HG03280 (cell line): ENCODE data around the gene PLXND1.
"Not testable (repeated sequence)": the region's sequence is repeated elsewhere in the genome, so short reads cannot be mapped to it uniquely, and the experiment has no call there.

Experiments used
- ATAC-seq: cut with Tn5 transposase; IDR thresholded peaks from one replicate; pipeline ENCODE4 v1.9.1; 2021; ENCODE audit warnings: mild to moderate bottlenecking, moderate library complexity; ENCODE audit not compliant: unreplicated experiment

The PLXND1 gene

DNA sequence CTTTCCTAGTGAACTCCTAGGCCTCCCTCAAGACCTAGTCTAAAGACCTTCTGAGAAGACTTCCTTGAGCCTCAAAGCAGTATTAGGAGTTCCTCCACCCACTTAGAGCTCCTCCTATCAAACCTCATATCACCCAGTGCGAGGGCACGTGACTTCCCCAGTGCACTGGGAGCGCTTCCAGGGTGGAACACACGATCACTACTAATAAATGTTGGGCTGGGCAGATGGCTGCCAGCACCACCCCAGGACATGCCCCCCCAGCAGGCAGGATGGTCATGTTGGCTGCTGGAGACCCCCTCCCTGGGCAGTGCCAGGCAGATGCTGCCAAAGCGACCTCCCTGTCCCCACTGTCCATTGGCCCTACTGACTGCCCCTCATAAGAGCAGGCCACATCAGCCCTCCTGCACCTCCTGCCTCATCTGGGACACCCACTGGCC is 8.5 kb upstream of the PLXND1 start:
- ATAC-seq, result no peak

DNA sequence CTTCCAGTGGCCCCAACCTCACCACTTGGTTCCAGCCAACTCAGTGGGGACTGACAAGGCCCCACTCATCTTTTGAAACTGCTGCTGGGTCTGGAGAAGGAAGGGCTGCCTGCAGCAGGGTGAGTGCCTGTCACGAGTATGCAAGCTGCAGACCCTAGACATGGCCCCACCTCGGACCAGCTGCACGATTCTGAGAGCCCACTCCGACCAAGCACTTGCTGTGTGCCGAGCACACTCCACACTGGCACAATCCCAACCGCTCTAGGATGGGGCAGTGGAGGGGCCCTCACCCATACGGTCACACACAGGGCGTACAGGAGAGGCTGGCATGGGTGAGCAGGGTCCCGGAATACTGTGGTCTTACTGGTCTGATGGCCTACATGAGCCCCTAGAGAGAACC is 8.0 kb upstream of the PLXND1 start:
- no peak for ATAC-seq

DNA sequence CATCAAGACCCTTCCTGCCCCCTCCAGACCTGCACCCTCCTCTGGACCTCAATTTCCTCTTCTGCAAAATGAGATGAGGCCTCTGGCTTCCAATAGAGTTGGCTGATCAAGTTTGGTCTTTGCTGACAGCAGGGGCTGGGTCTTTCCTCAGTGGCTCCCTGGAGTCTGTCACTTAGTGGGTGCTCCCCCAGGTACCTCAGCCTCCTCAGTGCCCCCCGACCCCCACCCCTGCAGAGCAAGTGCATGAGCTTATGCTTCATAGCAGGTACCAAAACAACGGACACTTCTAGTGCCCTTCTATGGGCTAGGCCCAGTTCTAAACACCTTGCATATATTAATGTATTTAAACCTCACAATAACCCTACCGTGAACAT is 6.9 kb upstream of the PLXND1 start:
- ATAC-seq, result no peak

DNA sequence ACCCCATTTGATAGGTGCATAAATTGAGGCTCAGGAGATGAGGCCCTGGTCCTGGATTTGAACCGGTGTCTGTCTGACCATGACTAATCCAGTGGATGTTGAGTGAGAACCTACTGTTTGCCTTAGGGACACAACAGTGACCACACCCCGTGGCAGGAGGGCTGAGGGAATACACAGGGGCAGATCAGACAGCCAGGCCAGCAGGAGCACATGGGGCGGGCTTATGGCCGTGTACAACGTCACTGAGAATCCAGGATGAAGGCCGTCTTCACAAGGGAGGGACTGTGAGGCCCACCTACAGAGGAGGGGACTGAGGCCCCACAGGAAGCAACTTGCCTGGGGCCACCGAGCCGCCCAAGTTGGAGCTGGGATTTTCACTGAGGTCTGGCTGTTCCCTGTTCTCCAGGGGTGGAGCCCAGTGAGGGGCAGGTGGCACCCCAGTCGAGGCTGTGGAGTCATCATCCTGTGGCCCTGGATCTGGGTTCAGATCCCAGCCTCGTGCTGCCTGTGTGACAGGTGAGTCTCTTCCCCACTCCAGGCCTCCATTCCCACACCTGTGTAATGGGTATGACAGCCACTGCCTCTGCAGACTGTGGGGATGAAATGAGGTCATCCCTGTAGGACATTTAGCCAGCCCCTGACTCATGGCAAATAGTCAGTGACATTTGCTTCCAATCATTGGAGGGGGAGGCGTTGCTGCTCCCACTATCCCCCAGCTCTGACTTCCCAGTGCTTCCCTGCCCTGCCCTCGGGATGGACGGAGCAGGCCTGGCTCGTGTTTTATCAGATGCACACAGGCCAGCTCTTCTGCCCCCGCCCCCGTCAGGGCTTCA is 6.3 kb upstream of the PLXND1 start:
- ATAC-seq, result no peak

DNA sequence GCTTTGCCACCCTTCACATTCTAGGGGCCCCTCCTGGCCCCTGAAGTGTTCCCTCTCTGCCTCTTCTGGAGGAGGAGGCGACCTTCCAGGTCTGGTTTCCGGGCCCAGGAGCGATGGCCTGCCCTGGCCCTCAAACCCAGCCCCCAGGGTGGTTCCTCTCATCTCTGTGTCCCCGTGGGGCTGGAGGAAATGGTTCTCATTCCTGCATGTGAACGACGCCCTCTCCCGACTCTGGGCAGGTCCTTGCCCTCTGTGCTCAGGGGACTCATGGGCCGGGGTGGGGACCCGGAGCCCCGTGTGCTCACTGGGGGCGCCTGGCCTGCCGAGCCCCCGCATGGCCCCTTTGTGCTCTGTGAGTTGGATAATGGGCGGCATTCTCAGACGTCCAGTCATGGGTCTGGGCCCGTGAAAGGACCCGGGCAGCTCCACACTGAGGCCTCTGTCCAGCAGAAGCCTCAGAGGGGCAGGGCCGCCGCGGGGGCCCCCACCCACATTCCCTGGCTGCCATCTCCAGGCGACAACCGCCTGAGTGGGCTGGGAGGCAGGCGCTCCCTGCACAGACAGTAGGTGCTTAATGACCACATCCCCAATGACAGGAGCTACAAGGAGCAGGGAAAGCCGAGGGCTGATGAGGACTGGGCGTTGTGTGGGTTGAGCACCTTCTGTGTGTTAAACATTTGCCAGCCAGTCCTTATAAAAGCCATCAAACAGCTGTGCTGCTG is 5.5 kb upstream of the PLXND1 start:
- ATAC-seq, result no peak

DNA sequence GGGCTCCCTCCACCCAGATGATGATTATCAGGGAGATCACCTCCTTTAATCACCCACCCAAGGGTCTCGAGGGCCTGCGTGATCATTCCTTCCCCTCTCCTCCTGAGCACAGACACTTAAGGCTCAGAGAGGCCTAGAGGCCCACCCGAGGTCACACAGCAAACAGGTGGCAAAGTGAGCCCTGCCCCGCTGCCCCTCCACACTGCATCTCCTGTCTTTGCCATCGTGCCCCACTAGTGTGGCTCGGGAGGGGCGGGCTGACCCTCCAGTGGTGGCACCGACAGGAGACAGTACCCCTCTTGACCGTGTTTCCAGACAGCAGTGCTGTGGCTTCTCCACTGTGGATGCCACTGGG is 4.9 kb upstream of the PLXND1 start:
- ATAC-seq, result no peak

DNA sequence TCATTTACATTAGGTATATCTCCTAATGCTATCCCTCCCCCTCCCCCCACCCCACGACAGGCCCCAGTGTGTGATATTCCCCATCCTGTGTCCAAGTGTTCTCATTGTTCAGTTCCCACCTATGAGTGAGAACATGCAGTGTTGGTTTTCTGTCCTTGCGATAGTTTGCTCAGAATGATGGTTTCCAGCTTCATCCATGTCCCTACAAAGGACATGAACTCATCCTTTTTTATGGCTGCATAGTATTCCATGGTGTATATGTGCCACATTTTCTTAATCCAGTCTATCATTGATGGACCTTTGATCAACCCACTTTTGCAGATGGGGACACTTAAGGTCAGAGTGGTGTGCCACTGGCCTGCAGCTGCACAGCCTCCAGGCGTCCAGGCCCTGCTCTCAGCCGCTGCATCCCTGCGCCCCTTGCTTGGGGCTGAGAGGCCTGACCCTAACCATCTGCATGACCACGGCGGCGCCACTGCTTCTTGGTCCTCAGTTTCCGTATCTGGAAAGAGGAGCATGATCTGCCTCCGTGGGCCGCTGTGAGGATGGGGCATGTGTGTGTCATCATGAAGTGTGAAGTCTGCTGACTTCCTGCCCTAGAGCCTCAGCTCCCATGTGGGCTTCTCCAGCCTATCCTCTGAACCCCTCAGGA is 4.4 kb upstream of the PLXND1 start:
- ATAC-seq, result not testable (repeated sequence)

DNA sequence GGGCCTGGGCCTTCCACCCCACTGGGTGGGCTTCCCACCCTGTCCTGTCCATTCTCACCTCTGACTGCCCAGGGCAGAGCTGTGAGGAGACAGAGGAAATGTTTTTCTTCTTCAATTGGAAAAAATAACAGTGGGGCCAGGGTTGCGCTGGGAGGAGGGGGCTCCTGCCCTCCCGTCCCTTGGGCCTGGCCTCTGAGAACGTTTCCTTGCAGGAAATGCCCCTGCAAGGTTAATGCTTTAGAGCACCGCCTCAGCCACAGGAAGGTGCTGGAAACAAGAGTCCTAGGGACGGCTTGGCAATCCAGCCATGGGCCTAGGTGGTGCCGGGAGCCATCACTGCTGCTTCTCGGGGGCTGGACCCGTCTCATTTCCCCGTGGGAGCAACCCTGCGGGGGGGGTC is 3.8 kb upstream of the PLXND1 start:
- ATAC-seq, result no peak

DNA sequence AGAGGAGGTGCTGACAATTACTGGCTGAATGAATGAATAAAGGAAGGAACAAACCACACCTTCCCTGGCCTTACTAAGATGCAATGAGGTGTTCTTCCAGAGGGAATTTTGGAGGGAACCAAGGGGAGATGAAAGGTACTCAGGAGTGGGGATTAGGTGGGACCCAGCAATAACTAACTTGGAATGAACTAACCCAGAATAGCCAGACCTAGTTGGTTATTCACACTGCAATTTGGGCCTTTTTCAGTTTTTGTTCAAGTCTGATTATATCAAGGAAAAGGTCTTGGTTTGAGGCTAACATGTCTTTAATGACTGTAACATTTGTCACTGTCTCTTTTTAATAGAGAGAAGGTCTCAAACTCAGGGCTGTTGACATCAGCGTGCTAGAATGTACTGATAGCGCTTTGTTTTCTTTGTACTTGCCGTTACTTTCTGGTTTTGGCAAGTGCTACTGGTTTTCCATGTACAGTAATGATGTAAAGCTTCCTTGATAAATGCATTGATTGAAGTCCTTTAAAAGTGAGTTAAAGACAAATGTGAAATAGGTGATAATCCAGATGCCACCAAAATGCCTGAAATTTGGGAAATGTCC is 3.2 kb upstream of the PLXND1 start:
- no peak for ATAC-seq

DNA sequence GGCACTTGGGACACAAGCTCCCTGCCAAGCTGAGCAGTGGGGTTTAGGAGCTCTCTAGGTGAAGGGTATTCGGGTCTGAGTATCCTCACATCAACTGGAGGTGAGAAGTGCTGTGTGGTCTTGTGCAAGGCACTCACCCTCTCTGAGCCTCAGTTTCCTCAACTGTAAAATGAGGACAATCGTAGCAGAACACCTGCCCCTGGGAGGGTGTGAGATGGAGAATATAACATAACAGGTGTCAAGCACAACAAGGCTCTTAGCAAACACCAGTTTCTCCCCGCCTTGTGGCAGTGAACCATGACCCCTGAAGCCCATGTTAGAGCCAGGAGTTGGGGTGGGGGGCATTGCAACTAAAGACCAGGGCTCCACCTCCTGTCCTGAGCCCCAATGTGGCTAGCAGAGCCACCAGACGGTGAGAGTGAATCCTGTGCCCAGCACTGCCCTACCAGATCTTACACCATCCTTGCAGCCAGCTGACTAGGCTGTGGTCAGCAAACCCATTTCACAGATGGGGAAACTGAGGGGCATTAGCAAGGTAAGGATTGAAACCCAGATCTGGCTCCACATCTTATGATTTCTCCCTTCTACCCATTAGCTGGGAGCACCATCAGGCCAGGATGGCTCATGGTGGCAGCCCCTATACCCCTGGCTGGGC is 2.6 kb upstream of the PLXND1 start:
- no peak for ATAC-seq

DNA sequence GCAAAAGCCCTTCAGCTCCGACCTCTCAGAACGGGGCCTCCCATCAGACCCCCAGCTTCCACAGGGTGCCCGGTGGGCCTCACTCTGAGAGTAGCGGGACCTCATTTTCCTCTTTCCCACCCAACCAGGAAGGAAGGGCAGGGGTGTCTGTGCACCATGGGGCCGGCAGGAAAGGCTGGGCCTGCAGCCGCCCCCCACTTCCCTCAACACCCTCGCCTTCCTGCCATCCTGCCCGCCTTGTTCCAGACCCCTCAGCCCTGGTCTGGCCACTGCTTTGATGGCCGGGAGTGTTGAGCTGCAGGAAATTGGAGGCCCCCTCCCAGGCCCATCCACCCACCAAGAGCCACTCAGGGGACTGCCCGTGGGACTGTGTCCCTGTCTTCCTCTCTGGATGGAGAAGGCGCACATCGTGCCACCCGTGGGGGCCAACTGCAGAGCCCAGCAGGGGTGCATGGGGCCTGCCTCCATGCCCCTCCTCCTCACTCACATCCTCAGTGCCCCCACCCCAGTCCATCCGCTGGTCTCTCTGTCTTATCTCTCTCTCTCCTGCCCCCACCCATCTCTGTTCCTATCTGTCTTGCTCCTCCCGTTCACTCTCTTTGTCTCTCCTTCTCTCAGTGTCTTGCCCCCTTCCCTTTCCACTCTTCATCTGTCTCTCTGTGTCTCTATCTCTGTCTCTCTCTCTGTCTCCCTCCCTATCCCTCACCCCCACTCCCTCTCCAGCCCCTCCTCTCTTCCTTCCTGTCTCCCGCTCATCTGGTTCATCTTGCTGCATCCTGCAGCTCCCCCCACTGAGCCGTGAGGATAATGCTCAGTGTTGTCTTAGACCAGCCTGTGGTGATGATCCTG is 1.8 kb upstream of the PLXND1 start:
- no peak for ATAC-seq

DNA sequence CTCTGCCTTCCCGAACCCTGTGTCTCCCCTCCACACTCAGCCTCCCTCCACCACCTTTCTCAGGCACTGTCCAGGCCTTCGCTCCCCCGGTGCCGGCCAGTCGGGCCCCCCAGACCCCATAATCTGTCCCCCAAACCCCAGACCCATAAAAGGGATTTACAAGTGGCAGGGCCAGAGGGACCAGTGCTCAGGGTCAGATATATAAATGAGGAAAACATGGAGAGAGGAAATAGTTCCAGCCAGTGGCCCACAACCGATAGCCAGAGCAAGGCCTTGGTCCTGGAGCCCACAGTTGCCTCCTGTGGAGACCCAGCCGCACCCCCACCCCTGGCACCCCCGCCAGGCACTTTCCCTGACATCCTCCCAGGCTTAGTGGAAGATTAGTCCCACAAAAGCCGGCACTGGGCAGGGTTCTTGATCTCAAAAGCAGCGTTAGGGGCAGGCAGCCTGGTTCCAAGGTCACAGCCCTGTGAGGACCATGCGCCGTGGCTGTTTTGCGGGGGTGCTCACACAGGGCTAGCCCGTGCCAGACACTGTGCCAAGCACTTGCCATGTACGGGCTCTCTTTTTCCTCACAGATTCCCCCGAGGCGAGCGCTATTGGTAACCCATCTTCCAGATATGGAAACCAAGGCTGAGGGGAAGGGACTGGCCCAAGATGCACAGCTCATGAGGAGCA is 1.1 kb upstream of the PLXND1 start:
- no peak for ATAC-seq

DNA sequence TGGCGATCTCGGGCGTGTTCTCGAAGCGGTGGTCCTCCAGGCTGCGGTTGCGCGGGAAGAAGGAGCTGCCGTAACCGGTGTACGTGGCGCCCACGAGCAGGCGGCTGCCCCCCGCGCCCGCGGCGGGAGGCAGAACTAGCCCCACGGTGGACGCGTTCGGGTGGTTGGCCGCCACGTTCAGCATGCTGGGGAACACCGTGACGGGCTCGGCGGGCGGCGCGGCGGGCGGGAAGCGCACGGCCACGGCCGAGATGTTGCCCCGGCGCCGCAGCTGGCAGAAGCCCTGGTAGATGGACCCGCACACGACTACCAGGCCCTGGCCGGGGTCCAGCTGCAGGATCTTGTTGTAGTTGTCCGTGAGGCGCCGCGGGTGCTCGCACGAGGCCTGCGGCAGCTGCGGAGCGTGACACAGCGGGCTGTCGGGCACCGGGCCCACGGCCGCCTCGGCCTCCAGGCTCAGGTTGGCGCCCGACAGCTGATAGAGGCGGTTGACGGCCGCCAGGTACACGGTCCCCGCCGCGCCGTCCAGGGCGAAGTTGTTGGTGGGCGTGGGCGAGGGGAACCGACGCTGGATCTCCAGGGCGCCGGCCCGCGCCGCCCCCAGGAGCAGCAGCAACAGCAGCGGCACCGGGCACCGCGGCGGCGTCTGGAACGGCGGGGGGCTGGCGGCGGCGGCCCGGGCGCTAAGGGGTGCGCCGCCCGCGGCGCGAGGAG is 397 bp downstream of the PLXND1 start:
- ATAC-seq, result no peak

DNA sequence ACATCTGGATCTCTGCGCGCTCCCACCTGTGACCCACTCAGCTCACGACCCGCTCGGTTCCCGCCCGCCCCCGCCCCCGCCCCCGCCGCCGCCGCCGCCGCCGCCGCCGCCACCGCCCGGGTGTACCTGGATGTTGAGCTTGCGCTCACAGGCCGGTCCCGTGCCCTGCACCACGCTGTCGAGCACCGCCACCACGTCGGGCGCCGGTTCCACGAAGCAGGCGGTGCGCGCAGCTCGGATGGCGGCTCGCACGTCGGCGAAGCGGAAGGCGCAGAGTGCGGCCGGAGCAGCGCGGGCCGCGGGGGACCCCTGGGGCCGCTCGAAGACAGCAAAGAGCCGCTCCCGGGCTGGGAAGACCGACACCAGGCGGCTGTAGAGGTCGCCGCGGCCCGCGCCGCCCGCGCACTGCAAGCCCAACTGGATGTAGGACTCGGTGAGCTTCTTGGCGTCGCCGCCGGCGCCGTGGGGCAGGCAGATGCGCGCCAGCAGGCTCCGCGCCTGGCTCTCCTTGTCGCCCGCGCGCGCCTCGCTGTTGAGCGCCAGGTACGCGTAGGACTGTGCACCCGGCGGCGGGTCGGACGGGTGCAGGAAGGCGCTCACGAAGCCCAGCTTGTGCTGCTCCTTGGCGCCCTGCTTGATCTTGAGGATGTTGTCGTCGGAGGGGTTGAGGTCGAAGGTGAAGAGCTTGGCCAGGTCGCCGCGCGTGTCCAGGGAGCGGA is 1.1 kb downstream of the PLXND1 start:
- ATAC-seq, result no peak

DNA sequence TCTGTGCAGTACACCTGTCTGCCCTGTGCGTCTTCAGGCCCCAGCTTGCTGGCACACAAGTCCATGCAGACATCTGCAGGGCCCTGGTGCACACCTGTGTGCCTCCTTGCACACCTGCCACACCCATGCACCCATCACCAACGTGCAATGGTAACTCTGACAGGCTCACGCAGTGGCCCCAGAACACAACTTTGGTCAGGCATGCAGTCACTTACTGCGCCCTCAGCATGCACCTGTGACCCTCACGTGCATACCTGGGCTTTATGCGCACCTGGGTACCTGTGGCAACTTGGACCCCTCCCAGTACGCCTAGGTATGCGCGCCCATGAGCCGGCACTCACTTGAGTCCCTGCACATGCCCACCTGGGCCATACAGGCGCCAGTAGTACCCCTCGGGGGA is 1.7 kb downstream of the PLXND1 start:
- ATAC-seq, result no peak

DNA sequence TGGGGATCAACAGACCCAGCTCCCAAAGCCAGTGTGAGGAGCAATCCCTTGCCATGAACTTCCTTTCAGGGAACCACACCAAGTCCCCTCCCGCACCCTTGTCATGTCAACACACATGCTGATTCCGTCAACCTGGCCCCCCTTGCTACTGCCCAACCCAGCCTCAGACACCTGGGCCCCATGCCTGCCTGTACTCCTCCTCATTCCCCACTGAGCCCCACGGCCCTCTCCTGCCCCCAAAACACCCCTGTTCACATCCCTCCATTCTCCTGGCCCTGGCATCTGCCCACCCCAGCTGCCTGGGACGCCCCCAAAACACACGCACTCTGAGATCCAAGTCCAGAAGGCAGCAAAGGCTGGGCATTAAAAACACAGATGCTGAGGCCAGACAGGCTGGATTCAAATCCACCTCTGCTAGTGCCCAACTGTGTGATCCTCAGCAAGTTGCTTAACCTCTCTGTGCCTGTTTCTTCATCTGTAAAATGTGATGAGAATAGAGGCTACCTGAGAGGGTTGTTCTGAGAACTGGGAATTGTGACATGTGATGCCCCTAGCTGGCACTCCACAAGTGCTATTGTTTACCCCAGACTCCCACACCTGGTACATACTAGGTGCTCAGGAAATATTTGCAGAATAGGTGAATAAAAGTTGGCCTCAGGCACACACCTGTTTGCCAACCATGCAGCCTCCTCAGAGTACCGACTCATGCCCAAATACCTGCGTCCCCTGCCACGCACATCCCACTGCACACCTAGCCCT is 2.3 kb downstream of the PLXND1 start:
- no peak for ATAC-seq

DNA sequence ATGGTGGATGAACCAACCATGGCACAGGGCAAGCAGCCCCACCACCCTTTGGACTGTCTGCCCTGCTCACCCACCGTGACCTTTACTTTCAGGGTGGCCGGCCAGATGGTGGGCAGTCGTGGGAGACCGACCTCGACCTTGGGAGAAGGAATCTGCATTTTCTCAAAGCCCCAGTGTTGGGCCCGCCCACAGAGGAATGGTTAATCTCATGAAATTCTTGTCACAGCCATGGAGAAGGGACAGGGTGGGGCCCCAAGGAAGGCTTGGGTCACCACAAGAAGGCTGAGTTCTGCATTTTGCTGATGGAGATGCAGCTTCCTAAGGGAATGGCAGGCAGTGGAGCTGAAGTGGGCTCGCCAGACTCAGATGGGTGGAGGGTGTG is 2.9 kb downstream of the PLXND1 start:
- no peak for ATAC-seq
